Islet of Langerhans (tissue), 1 donor: ENCODE measurements around the gene FGD5.

Source experiments
- FAIRE-seq: peaks from one replicate; lab custom pipeline; 2011; peaks lifted over from hg19 to GRCh38; lab: Jason Lieb, UNC

The FGD5 gene

GRCh38 chr3:14788644-14789043, 30.1 kb upstream of the FGD5 start:
- no peak for FAIRE-seq

GRCh38 chr3:14789221-14789620, 29.5 kb upstream of the FGD5 start:
- no peak for FAIRE-seq

- FAIRE-seq: no peak
These were observed 29.0 kb upstream of the FGD5 start for GRCh38 chr3:14789640-14790285.

- no peak for FAIRE-seq
These were observed 27.3 kb upstream of the FGD5 start for GRCh38 chr3:14791343-14791945.

- FAIRE-seq: no peak
These were observed 26.1 kb upstream of the FGD5 start for GRCh38 chr3:14792691-14793121.

- no peak for FAIRE-seq
These were observed 25.5 kb upstream of the FGD5 start for GRCh38 chr3:14793126-14793857.

GRCh38 chr3:14793858-14794234, 24.9 kb upstream of the FGD5 start:
- FAIRE-seq: no peak

- FAIRE-seq: no peak
These were observed 24.3 kb upstream of the FGD5 start for GRCh38 chr3:14794435-14794834.

GRCh38 chr3:14795996-14796395, 22.8 kb upstream of the FGD5 start:
- no peak for FAIRE-seq

GRCh38 chr3:14796403-14797077, 22.2 kb upstream of the FGD5 start:
- no peak for FAIRE-seq

GRCh38 chr3:14797731-14798130, 21.0 kb upstream of the FGD5 start:
- no peak for FAIRE-seq

- no peak for FAIRE-seq
These were observed 20.5 kb upstream of the FGD5 start for GRCh38 chr3:14798231-14798630.

GRCh38 chr3:14799146-14799545, 19.6 kb upstream of the FGD5 start:
- FAIRE-seq: no peak

GRCh38 chr3:14801031-14801430, 17.7 kb upstream of the FGD5 start:
- FAIRE-seq: no peak

GRCh38 chr3:14801668-14802380, 16.9 kb upstream of the FGD5 start:
- FAIRE-seq: no peak

- no peak for FAIRE-seq
These were observed 16.4 kb upstream of the FGD5 start for GRCh38 chr3:14802381-14802731.

GRCh38 chr3:14803101-14803980, 15.4 kb upstream of the FGD5 start:
- no peak for FAIRE-seq

GRCh38 chr3:14803981-14804834, 14.6 kb upstream of the FGD5 start:
- no peak for FAIRE-seq

- no peak for FAIRE-seq
These were observed 13.7 kb upstream of the FGD5 start for GRCh38 chr3:14804835-14805780.
